Stimulated activated naive B cell treated with anti-CD40 and anti-IgM and Interleukin-4, amounts not matched to agents 10 μg/mL and 1 μg/mL and 100 μg/mL, for 72 hours (primary cell): ENCODE measurements around the gene UBN2.

ENCODE experiments used
- ATAC-seq, 2 donors: fragments of 150-1000 bp; cut with Tn5 transposase; replicated peaks; 2 replicates each; pipeline ENCODE4 v1.10.0; 2021; ENCODE audit warnings: moderate library complexity in 1 of 2
- DNase-seq: peaks from one replicate; pipeline ENCODE4 v3.0.0; 2021
- H3K27ac Mint-ChIP-seq: one replicate; pipeline ENCODE4 v1.8.0; 2022; ENCODE audit warnings: mild to moderate bottlenecking, mixed read lengths
- H3K27me3 Mint-ChIP-seq, 2 donors: one replicate each; pipeline ENCODE4 v1.8.0; 2022; ENCODE audit warnings: mixed read lengths in 2 of 2
- H3K36me3 Mint-ChIP-seq, 2 donors: one replicate each; pipeline ENCODE4 v1.8.0; 2022; ENCODE audit warnings: mixed read lengths in 2 of 2, mild to moderate bottlenecking in 1 of 2
- H3K4me1 Mint-ChIP-seq, 2 donors: one replicate each; pipeline ENCODE4 v1.8.0; 2022; ENCODE audit warnings: mixed read lengths in 2 of 2, mild to moderate bottlenecking in 1 of 2
- H3K4me3 Mint-ChIP-seq, 2 donors: one replicate each; pipeline ENCODE4 v1.8.0; 2022; ENCODE audit warnings: mild to moderate bottlenecking in 2 of 2, mixed read lengths in 2 of 2, moderate library complexity in 1 of 2
- H3K9me3 Mint-ChIP-seq, 2 donors: one replicate each; pipeline ENCODE4 v1.8.0; 2022; ENCODE audit warnings: mixed read lengths in 2 of 2, mild to moderate bottlenecking in 1 of 2

UBN2 gene

DNA sequence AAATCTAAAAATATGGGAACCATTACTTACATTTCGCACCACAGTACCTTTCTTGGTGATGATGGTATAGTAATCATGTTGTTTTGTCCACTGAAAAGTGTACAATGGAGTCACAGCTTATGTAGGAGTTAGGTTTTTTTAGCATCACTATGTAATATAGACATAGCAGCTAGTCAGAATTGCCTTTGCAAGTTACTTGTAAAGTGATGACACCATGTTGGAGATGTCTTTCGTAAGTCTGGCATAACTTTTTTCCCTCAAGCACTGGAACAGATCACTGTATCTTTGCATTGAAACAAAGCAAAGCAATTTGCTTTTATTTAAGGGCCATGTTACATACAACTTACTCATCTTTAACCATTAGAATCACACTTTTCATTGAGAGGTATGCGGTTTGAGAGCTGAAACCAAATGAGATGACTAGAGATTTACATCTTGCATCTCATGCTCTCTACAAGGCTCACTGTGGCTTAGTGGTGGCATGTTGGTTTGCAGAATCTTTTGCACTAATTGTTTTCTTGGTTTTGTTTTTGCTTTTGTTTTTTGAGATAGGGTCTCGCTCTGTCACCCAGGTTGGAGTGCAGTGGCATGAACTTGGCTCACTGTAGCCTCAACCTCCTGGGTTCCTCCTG is 18.3 kb downstream of the UBN2 start:
- DNase-seq (no peak), ATAC-seq (no peak)
- Mint-ChIP-seq H3K27ac (no peak overlapping the region), H3K27me3 (no peaks in the 10 kb centered on the region), H3K4me3 (no peak overlapping the region), H3K36me3 (peaks cover 30 to 50% of the 10 kb centered on the region in 2 donors), H3K4me1 (peaks cover 0 to 2% of the 10 kb centered on the region in 2 donors), H3K9me3 (no peaks in the 10 kb centered on the region)

DNA sequence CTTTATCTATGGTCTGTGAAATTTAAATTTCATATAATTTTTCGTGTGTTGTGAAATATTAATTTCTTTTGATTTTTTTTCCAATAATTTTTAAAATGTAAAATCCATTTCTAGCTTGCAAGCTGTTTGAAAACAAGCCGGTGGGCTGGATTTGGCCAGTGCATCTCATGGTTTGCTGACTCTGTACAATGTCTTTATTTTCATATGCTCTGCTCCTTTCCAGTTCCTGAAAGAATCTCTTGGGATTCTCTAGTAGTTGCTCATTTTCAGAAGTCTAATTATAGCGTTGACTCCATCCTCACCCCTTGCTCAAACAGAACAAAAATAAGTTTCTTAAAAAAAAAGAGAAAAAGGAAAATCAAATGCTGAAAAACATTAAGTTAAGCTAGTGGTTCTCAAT is 21.4 kb downstream of the UBN2 start:
- Mint-ChIP-seq H3K27me3 (no peaks in the 10 kb centered on the region), H3K4me1 (peaks cover 1 to 8% of the 10 kb centered on the region in 2 donors), H3K36me3 (peaks cover 17 to 49% of the 10 kb centered on the region in 2 donors), H3K4me3 (no peak overlapping the region), H3K27ac (no peak overlapping the region), H3K9me3 (no peaks in the 10 kb centered on the region)
- DNase-seq (no peak), ATAC-seq (no peak)

DNA sequence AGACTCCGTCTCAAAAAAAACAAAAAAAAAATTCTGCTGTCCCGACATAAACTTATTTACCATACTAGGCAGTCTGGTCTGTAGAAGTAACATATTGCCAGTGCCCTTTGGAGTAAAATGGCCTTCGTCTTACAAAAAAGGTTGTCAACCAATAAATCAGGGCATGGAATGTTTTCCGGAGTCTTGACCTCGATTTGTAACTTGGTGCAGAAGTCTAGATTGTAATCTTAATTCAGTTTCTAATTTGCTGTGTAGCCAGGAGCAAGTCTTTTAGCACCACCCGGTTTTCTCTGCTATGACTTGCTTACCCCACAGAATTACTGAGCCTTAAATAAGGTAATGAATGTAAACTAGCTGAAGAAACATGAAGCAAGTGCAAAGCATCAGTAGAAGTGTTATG is 23.2 kb downstream of the UBN2 start:
- Mint-ChIP-seq H3K4me1 (peaks cover 1 to 8% of the 10 kb centered on the region in 2 donors), H3K27ac (no peak overlapping the region)

DNA sequence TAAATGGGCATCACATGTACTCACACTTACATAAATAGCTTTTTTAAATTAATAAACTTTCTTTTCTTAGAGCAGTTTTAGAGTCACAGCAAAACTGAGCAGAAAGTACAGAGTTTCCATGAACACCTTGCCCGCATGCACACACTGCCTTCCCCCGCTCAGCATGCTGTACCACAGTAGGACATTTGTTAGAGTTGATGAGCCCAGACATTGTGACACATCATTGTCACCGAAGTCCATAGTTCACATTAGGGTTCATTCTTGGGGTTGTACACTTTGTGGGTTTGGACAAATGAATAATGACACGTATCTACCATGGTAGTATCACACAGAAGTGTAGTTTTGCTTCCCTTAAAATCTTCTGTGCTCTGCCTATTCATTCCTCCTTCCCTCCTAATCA is 23.7 kb downstream of the UBN2 start:
- H3K27ac Mint-ChIP-seq = no peak overlapping the region
- H3K36me3 Mint-ChIP-seq = peaks cover 14 to 45% of the 10 kb centered on the region in 2 donors
- no peaks in the 10 kb centered on the region for H3K27me3 Mint-ChIP-seq
- no peaks in the 10 kb centered on the region for H3K9me3 Mint-ChIP-seq
- ATAC-seq (peak in 1 of 2 donors; percentile 16), DNase-seq (no peak)
- no peak overlapping the region for H3K4me3 Mint-ChIP-seq
- peaks cover 1 to 8% of the 10 kb centered on the region in 2 donors for H3K4me1 Mint-ChIP-seq

More for the DNA sequence above, 23.2 kb downstream of the UBN2 start:
- Mint-ChIP-seq H3K36me3 (peaks cover 16 to 48% of the 10 kb centered on the region in 2 donors), H3K4me3 (no peak overlapping the region), H3K9me3 (no peaks in the 10 kb centered on the region), H3K27me3 (no peaks in the 10 kb centered on the region)
- no peak for DNase-seq
- no peak for ATAC-seq

DNA sequence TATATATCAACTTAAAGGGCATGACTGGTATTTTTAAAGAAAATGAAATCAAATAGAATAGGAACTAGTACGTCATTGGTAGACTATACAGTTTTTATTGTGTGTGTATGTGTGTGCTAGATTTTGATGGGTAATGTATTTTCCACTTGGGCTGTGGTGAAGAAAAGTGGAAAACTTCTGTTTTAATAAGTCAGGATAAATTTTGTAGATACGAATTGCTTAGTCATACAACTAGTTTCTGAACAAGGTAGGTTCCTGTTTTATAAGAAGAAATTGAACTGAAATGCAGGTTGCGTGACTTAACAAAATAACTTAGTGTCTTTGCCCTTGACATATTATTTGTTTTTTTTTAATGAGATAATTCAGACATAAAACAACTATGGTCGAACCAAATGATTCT is 24.3 kb downstream of the UBN2 start:
- Mint-ChIP-seq H3K27ac (no peak overlapping the region), H3K27me3 (no peaks in the 10 kb centered on the region), H3K4me1 (peaks cover 1 to 8% of the 10 kb centered on the region in 2 donors), H3K9me3 (no peaks in the 10 kb centered on the region), H3K4me3 (no peak overlapping the region), H3K36me3 (peaks cover 12 to 42% of the 10 kb centered on the region in 2 donors)
- DNase-seq = no peak
- no peak for ATAC-seq

DNA sequence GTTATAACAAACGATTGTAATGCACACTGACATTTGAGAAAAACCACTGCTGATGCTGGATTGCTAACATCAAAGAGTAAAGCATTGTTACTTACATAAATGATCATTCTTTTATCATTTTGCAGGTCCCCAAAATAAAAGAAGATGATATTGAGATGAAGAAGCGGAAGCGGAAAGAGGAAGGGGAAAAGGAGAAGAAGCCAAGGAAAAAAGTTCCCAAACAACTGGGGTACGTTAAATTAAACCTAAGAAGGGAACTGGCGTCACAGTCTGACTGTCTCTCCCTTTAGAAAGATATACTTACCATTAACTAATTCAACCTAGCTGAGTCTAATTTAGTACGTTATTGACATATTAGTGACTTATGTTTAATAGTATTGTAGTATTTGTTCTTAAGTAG is 28.1 kb downstream of the UBN2 start:
- Mint-ChIP-seq H3K4me3 (no peak overlapping the region), H3K9me3 (no peaks in the 10 kb centered on the region), H3K27me3 (no peaks in the 10 kb centered on the region), H3K27ac (no peak overlapping the region), H3K4me1 (peaks cover 1 to 8% of the 10 kb centered on the region in 2 donors), H3K36me3 (peaks cover 12 to 37% of the 10 kb centered on the region in 2 donors)
- DNase-seq (no peak), ATAC-seq (no peak)

DNA sequence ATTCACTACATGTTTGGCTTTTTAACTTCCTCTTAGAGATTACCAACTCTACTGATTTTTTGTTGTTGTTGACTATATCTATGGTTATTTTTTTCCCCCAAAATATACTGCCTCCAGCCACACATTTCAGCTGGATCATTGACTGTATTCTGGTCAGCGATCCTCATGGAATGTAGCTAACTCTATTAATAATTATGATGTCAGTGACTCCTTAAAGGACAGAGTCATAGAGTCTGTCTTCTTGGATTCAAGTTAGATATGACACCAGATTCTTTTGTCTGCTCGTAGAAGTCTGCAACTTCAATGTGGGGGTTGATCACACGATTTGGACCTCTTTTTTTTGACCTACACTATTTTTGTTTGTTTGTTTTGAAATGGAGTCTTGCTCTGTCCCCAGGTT is 33.2 kb downstream of the UBN2 start:
- H3K27me3 Mint-ChIP-seq = no peaks in the 10 kb centered on the region
- peaks cover 25 to 34% of the 10 kb centered on the region in 2 donors for H3K36me3 Mint-ChIP-seq
- no peaks in the 10 kb centered on the region for H3K4me1 Mint-ChIP-seq
- ATAC-seq (no peak), DNase-seq (no peak)
- H3K9me3 Mint-ChIP-seq = no peaks in the 10 kb centered on the region
- H3K4me3 Mint-ChIP-seq = no peak overlapping the region
- no peak overlapping the region for H3K27ac Mint-ChIP-seq

DNA sequence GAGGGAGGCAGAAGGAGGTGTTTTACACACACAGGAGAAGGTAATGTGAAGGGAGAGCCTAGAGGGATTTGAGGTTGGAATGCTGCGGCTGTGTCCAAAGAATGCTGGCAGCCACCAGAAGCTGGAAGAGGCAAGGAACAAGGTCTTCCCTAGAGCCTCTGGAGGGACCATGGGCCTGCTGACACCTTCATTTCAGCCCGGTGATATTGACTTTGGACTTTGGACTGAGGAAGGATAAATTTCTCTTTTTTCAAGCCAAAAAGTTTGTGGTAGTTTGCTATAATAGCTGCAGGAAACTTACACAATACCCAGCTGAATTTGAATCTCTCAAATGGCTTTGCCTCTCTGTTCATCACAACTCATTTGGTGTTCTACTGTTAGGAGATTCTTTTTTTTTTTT is 34.6 kb downstream of the UBN2 start:
- Mint-ChIP-seq H3K4me3 (no peak overlapping the region), H3K27me3 (no peaks in the 10 kb centered on the region), H3K9me3 (no peaks in the 10 kb centered on the region), H3K27ac (no peak overlapping the region), H3K4me1 (no peaks in the 10 kb centered on the region), H3K36me3 (peaks cover 26 to 34% of the 10 kb centered on the region in 2 donors)
- DNase-seq (no peak), ATAC-seq (no peak)

DNA sequence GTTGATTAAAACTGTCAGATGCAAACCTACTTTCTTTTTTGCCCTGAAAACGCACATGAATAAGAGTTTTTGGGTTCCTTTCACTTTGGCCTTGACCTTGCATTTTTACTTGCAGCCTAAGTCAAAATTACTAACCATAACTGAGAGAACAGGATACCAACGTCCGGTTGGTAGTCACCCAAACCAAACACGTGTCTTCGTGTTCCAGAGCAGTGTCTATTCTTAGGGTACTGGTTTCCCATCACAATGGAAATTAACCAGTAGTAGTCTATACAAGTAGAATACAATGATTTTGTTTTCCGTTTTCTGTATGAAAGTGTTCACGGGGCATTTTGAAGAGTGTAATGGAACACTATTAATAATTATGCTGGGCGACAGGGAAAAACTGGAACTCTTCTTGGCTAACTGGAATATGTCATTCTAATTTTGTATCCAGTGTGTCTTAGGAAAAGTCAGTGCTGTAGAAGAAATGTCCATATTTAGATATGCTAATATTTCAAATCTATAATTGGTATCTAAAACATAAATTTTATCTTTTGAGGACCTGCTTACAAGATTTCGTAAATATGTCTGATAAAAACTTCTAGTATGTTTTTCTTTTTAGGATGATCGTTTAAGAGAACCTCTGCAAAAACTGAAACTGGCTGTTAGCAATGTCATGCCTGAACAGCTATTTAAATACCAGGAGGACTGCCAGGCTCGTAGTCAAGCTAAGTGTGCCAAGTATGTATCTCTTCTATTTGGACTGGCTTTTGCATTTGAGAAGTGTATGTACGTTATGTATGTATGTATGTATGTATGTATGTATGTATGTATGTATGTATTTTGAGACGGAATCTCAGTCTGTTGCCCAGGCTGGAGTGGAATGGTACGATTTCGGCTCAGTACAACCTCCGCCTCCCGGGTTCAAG is 40.9 kb downstream of the UBN2 start:
- ATAC-seq = no peak
- peaks cover 31 to 42% of the 10 kb centered on the region in 2 donors for H3K36me3 Mint-ChIP-seq
- no peaks in the 10 kb centered on the region for H3K4me1 Mint-ChIP-seq
- no peak overlapping the region for H3K27ac Mint-ChIP-seq
- no peaks in the 10 kb centered on the region for H3K27me3 Mint-ChIP-seq
- H3K4me3 Mint-ChIP-seq = no peak overlapping the region
- no peaks in the 10 kb centered on the region for H3K9me3 Mint-ChIP-seq
- no peak for DNase-seq

DNA sequence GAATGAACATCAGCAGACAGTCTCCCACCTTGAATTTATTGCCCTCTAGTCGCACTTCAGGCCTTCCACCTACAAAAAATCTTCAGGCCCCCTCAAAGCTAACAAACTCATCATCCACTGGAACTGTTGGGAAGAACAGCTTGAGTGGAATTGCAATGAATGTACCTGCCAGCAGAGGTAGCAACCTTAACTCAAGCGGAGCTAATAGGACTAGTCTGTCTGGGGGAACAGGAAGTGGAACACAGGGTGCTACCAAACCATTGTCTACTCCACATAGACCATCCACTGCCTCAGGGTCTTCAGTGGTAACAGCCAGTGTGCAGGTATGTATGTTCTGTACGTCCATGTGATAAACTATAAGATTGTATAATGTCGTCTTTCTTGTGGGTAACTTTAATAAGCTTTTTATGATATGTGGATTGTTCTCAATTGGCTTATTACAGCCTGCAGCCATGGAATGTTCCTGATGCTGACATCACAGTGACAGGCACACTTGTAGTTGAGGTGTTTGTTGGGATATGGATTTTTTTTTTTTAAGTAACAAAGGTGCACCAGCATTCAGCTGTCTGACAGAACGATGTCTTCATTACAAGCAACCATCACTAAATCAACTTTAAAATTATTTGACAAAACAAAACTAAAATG is 53.3 kb downstream of the UBN2 start:
- Mint-ChIP-seq H3K4me3 (no peak overlapping the region), H3K9me3 (no peaks in the 10 kb centered on the region), H3K36me3 (peaks cover 28 to 47% of the 10 kb centered on the region in 2 donors), H3K27me3 (no peaks in the 10 kb centered on the region), H3K27ac (no peak overlapping the region), H3K4me1 (no peaks in the 10 kb centered on the region)
- ATAC-seq (no peak), DNase-seq (no peak)

DNA sequence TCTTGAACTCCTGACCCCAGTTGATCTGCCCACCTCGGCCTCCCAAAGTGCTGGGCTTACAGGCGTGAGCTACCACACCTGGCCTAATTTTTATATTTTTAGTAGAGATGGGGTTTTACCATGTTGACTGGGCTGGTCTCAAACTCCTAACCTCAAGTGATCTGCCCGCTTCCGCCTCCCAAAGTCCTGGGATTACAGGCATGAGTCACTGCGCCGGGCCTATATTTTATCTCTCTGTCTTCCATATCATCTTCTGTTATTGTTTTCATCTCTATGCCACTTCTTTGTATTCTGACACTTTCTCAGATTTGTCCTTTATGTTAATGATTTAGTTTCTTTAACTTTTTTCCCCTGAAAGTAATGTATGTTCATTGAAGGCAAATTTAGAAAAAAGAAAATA is 55.1 kb downstream of the UBN2 start:
- H3K27me3 Mint-ChIP-seq = no peaks in the 10 kb centered on the region
- DNase-seq (no peak), ATAC-seq (no peak)
- H3K4me3 Mint-ChIP-seq = no peak overlapping the region
- no peaks in the 10 kb centered on the region for H3K4me1 Mint-ChIP-seq
- peaks cover 28 to 42% of the 10 kb centered on the region in 2 donors for H3K36me3 Mint-ChIP-seq
- H3K27ac Mint-ChIP-seq = no peak overlapping the region
- no peaks in the 10 kb centered on the region for H3K9me3 Mint-ChIP-seq

DNA sequence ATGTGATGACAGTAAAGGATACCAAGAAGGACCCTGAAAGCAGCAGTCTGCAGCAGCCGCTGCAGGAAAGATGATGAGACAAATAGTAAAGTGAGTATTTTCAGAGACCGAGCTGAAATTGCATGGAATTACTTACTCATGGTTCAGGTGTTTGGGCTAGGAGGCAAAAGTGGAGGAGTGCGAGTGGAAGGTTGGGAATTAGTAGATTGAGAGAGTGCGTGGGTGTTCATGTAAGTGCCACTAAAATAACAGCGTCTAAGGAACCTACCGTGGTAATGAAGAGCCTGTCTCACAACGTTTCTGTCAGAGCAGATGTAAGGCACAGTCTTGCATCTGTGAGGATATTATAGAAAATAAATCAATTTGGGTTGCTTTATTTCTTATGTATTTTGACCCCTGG is 61.8 kb downstream of the UBN2 start:
- Mint-ChIP-seq H3K4me1 (peaks cover 3% of the 10 kb centered on the region in 2 donors), H3K36me3 (peaks cover 16 to 28% of the 10 kb centered on the region in 2 donors), H3K4me3 (no peak overlapping the region), H3K27ac (no peak overlapping the region), H3K27me3 (no peaks in the 10 kb centered on the region), H3K9me3 (no peaks in the 10 kb centered on the region)
- DNase-seq = no peak
- no peak for ATAC-seq

DNA sequence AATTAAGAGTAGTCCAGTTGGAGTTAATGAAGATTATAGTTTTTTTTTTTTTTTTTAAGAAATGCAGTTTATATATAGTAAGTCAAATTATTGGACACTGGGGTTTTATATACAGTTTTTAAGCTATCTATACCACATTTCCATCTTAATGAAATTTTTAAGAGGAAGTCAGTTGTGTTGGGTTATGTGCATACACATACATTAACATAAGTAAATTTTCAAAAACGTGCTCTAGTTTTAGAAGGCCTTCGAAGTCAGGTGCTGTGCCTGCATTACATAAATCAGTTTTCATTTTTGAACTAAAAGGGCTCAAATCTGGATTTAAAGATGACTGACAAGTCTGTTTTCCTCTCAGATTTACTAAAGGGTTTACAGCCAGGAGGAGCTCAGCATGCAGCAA is 62.5 kb downstream of the UBN2 start:
- Mint-ChIP-seq H3K9me3 (no peaks in the 10 kb centered on the region), H3K36me3 (peaks cover 11 to 23% of the 10 kb centered on the region in 2 donors), H3K27ac (no peak overlapping the region), H3K4me3 (no peak overlapping the region), H3K4me1 (peaks cover 5 to 7% of the 10 kb centered on the region in 2 donors), H3K27me3 (no peaks in the 10 kb centered on the region)
- DNase-seq = no peak
- no peak for ATAC-seq

DNA sequence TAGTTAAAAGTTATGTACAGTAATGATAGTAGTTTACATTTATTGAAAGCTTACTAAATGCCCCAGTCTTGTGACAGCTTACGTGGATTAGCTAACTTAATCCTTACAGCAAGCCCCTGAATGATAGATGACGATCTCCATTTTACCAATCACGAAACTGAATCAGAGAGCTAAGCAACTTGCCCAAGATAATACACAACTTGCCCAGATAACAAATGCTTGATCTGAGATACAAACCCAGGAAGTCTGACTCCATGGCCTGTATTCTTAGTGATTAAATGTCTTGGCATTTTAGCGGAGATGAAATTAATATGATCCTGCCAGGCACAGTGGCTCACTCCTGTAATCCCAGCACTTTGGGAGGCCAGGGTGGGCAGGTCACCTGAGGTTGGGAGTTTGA is 63.2 kb downstream of the UBN2 start:
- ATAC-seq = no peak
- no peak for DNase-seq
- H3K27me3 Mint-ChIP-seq = no peaks in the 10 kb centered on the region
- H3K9me3 Mint-ChIP-seq = no peaks in the 10 kb centered on the region
- H3K4me1 Mint-ChIP-seq = peaks cover 5 to 7% of the 10 kb centered on the region in 2 donors
- H3K4me3 Mint-ChIP-seq = no peak overlapping the region
- H3K36me3 Mint-ChIP-seq = peaks cover 11 to 22% of the 10 kb centered on the region in 2 donors
- H3K27ac Mint-ChIP-seq = no peak overlapping the region
